ENCODE measurements around the gene ZNF674.

- no peak for TF ChIP-seq CTCF (conservative IDR thresholded peaks at IDR 0.05; ENCODE audit: low read depth, low read length)
- TF ChIP-seq EZH2 (IDR thresholded peaks at IDR 0.05; ENCODE audit: borderline replicate concordance, low read depth, low read length, poor library complexity, severe bottlenecking), result no peak
Measured at GRCh38 chrX:46587753-46588171, 42.5 kb upstream of the ZNF674 start.
